Measurements from ENCODE around the gene RPF1. TPM values are rescaled to one million over a fixed set of nuclear protein-coding genes. Genes with fewer than 3 reads are reported as not detected.

The RPF1 gene
- total RNA-seq, 4 donors from 2014 or later = 29.9 to 51.7 (median 42.7) TPM

DNA sequence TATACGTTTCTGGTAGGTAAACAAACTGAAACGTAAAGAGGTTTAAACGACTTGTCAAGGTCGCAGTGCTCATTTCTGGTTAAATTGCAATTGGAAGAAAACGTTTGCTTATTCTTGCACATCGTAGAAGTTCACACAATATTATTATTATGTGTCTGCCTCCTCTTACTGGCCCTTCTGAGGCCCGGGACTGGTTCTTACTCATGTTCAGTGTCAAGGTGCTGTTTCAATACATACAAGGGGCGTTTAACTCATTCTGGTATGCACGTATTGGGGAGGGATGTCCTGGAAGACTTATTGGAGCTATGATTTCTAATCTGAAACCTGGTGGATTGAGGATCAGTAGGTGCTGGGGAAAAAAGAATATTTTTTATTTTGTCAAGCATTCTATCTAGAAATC is 932 bp downstream of the RPF1 start:
- Histone ChIP-seq H3K27ac (peak overlapping the region in 1 of 3 donors; percentile 63), H3K4me3 (replicated peaks in 1 of 3) (peak overlapping the region; percentile 51 to 74 (median 57)), H3K36me3 (peaks cover 0 to 4% of the 10 kb centered on the region in 2 donors), H3K4me1 (peaks cover 11 to 13% of the 10 kb centered on the region in 2 donors), H3K9me3 (no peaks in the 10 kb centered on the region), H3K27me3 (no peaks in the 10 kb centered on the region)
- WGBS, 2 donors = 4 to 5% methylated on average over 9 of the region's 9 CpGs
- intact Hi-C loops (cut with DNase I) = no loop called here
- no peak for DNase-seq
- no peak for TF ChIP-seq POLR2A (IDR thresholded peaks at IDR 0.05)
- TF ChIP-seq, protein P1, sequence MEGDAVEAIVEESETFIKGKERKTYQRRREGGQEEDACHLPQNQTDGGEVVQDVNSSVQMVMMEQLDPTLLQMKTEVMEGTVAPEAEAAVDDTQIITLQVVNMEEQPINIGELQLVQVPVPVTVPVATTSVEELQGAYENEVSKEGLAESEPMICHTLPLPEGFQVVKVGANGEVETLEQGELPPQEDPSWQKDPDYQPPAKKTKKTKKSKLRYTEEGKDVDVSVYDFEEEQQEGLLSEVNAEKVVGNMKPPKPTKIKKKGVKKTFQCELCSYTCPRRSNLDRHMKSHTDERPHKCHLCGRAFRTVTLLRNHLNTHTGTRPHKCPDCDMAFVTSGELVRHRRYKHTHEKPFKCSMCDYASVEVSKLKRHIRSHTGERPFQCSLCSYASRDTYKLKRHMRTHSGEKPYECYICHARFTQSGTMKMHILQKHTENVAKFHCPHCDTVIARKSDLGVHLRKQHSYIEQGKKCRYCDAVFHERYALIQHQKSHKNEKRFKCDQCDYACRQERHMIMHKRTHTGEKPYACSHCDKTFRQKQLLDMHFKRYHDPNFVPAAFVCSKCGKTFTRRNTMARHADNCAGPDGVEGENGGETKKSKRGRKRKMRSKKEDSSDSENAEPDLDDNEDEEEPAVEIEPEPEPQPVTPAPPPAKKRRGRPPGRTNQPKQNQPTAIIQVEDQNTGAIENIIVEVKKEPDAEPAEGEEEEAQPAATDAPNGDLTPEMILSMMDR (IDR thresholded peaks at IDR 0.05) = no peak

DNA sequence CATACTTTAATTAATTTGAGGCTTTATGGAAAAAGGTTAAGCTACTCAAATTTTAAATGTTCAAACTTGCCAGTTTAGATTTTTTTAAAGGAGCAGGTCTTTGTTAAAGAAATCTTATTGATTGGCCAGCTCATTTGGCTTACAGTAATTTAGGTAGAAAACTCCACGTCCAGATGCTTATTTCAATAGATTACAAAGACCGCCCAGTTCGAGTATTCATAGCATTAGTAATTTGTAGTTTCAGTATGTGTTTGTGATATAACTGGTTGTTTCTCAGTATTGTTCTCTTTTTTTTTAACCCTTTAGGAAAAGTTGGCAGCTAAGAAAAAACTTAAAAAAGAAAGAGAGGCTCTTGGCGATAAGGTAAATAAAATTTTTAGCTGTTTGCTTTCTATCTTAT is 1.6 kb downstream of the RPF1 start:
- Histone ChIP-seq H3K27ac (no peak overlapping the region), H3K9me3 (no peaks in the 10 kb centered on the region), H3K36me3 (peaks cover 0 to 7% of the 10 kb centered on the region in 2 donors), H3K4me1 (peaks cover 11 to 13% of the 10 kb centered on the region in 2 donors), H3K4me3 (replicated peaks in 1 of 3) (no peak overlapping the region), H3K27me3 (no peaks in the 10 kb centered on the region)
- intact Hi-C loops (cut with DNase I) = no loop called here
- no peak for TF ChIP-seq POLR2A (IDR thresholded peaks at IDR 0.05)
- TF ChIP-seq, protein P1 (IDR thresholded peaks at IDR 0.05) = no peak
- WGBS, 2 donors = 90 to 94% methylated on average over 4 of the region's 4 CpGs
- no peak for DNase-seq

DNA sequence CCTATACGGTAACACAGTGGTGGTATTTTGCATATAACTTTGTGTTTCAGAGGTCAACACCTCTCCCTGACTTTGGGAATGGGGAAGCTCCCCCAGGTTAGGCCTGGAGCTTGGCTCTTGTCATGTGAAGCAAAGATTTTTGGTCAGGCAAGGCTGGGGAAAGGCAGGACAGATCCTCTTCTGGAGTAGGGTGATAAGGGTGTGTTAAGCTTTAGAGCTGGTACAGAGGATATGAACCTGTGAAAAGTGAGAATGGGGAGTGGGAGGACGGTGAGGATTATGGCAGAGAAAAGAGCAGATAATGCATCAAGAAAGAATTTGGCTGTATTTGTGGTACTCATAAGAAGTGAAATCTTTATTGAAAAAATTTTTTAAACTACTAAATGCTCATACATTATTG is 2.3 kb downstream of the RPF1 start:
- Histone ChIP-seq H3K27ac (no peak overlapping the region), H3K4me3 (replicated peaks in 1 of 3) (no peak overlapping the region), H3K36me3 (peaks cover 0 to 7% of the 10 kb centered on the region in 2 donors), H3K9me3 (no peaks in the 10 kb centered on the region), H3K27me3 (no peaks in the 10 kb centered on the region), H3K4me1 (peaks cover 11 to 13% of the 10 kb centered on the region in 2 donors)
- TF ChIP-seq, protein P1 (IDR thresholded peaks at IDR 0.05) = no peak
- no peak for TF ChIP-seq POLR2A (IDR thresholded peaks at IDR 0.05)
- 93 to 94% methylated on average over 2 of the region's 2 CpGs for WGBS, 2 donors
- DNase-seq = no peak
- intact Hi-C loops (cut with DNase I) = no loop called here

DNA sequence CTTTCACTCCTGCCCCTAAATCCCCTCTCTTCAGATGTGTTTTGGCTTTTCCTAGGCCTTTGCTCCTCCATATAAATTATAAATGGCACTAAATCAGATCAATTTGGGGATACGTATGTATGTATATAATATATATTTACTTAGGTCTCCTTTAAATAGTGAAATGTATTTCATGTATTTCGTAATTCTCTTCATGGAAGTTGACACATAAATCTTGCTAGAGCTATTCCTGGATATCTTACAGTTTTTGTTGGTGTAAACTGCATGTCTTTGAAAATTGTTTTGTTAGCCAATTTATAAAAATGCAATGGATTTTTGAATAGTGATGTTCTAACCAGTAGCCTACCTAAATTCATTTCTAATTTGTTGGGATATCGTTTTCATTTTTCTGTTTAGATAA is 9.0 kb downstream of the RPF1 start:
- no peak for DNase-seq
- H3K9me3 ChIP-seq = no peaks in the 10 kb centered on the region
- no peaks in the 10 kb centered on the region for H3K4me1 ChIP-seq
- WGBS, 2 donors = 81 to 85% methylated on average over 3 of the region's 3 CpGs
- no peak overlapping the region for H3K27ac ChIP-seq
- TF ChIP-seq POLR2A (IDR thresholded peaks at IDR 0.05) = no peak
- TF ChIP-seq, protein P1 (IDR thresholded peaks at IDR 0.05) = no peak
- no peak overlapping the region for H3K4me3 ChIP-seq (replicated peaks in 1 of 3)
- intact Hi-C loops (cut with DNase I) = no loop called here
- no peaks in the 10 kb centered on the region for H3K27me3 ChIP-seq
- peaks cover 13 to 21% of the 10 kb centered on the region in 2 donors for H3K36me3 ChIP-seq

DNA sequence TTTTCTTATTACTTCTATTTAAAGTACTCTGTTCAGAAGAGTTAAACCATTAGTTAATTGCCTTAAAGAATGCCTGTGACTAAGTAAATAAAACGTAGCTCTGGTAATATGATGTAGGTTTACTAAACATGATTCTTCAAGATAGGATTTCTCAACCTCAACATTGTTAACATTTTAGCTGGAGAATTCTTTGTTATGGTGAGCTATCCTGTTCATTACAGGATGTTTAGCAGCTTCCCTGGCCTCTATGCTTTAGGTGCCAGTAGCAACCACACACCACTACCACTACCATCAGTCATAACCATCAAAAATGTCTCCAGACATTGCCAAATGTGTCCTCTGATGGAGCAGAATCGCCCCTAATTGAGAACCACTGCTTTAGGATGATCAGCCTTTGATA is 10.7 kb downstream of the RPF1 start:
- Histone ChIP-seq H3K4me3 (replicated peaks in 1 of 3) (no peak overlapping the region), H3K4me1 (no peaks in the 10 kb centered on the region), H3K9me3 (no peaks in the 10 kb centered on the region), H3K27me3 (no peaks in the 10 kb centered on the region), H3K27ac (no peak overlapping the region), H3K36me3 (peaks cover 16 to 17% of the 10 kb centered on the region in 2 donors)
- TF ChIP-seq, protein P1 (IDR thresholded peaks at IDR 0.05) = no peak
- no peak for TF ChIP-seq POLR2A (IDR thresholded peaks at IDR 0.05)
- WGBS, 2 donors = 96 to 98% methylated on average over 2 of the region's 2 CpGs
- intact Hi-C loops (cut with DNase I) = no loop called here
- no peak for DNase-seq
